ENCODE data around the gene FN1. TPM values are rescaled to one million over a fixed set of nuclear protein-coding genes. Genes with fewer than 3 reads are reported as not detected.

FN1 gene
- total RNA-seq, 4 donors from 2014 or later = 24.8 to 341 (median 58.6) TPM

- in situ Hi-C loops (cut with MboI; ENCODE audit: low sequenced_read_pairs in 4 of 4) (no loop called here), intact Hi-C loops (cut with DNase I; ENCODE audit: low total_unique reads) (no loop called here)
- no peak for TF ChIP-seq POLR2A (IDR thresholded peaks at IDR 0.05)
- TF ChIP-seq, protein P1, sequence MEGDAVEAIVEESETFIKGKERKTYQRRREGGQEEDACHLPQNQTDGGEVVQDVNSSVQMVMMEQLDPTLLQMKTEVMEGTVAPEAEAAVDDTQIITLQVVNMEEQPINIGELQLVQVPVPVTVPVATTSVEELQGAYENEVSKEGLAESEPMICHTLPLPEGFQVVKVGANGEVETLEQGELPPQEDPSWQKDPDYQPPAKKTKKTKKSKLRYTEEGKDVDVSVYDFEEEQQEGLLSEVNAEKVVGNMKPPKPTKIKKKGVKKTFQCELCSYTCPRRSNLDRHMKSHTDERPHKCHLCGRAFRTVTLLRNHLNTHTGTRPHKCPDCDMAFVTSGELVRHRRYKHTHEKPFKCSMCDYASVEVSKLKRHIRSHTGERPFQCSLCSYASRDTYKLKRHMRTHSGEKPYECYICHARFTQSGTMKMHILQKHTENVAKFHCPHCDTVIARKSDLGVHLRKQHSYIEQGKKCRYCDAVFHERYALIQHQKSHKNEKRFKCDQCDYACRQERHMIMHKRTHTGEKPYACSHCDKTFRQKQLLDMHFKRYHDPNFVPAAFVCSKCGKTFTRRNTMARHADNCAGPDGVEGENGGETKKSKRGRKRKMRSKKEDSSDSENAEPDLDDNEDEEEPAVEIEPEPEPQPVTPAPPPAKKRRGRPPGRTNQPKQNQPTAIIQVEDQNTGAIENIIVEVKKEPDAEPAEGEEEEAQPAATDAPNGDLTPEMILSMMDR (IDR thresholded peaks at IDR 0.05 in 4 of 5, conservative IDR thresholded peaks at IDR 0.05 in 1 of 5) = no peak
- Histone ChIP-seq H3K27ac (no peak overlapping the region), H3K9me3 (no peaks in the 10 kb centered on the region), H3K4me1 (no peaks in the 10 kb centered on the region), H3K4me3 (no peak overlapping the region), H3K27me3 (no peaks in the 10 kb centered on the region), H3K36me3 (no peaks in the 10 kb centered on the region)
- no peak for ATAC-seq
- no peak for DNase-seq
Observed at GRCh38 chr2:215465256-215465655, 29.4 kb upstream of the FN1 start.

DNA sequence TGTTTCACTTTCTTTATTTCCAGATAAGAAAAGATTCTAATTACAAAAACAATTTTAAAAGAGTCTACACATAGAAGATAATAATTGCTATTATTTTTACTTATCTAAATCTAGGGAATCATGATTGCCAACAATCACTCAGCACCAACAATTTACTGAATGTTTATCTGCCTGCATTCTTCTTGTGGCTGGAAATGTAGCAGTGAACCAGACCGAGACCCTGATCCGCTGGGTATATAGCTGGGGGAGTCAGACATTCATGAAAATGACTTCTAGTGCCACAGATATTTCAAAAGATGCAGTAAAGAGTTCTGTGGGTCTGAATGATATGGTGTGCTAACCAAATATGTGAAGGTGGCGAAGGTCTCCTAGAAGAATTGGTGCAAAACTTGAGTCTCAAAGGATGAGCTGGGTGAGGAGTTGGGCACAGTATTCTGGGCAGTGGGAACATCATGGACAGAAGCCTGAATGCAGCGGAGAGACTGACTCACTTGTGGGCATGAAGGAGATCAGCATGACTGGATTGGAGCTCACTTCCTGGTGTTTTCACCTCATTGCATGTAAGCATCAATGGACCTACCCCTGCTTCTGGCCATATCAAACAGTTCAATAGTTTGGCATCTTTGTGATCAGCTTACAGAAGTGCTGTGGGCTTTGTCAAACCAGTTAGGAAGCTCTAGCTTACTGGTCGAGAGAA lies 26.1 kb upstream of the FN1 start:
- Histone ChIP-seq H3K4me3 (no peak overlapping the region), H3K36me3 (no peaks in the 10 kb centered on the region), H3K27me3 (no peaks in the 10 kb centered on the region), H3K9me3 (no peaks in the 10 kb centered on the region), H3K27ac (no peak overlapping the region), H3K4me1 (no peaks in the 10 kb centered on the region)
- intact Hi-C loops (cut with DNase I; ENCODE audit: low total_unique reads) = no loop called here
- ATAC-seq (no peak), DNase-seq (no peak)
- in situ Hi-C loops (cut with MboI; ENCODE audit: low sequenced_read_pairs in 4 of 4) = no loop called here
- no peak for TF ChIP-seq POLR2A (IDR thresholded peaks at IDR 0.05)
- TF ChIP-seq, protein P1 (IDR thresholded peaks at IDR 0.05 in 4 of 5, conservative IDR thresholded peaks at IDR 0.05 in 1 of 5) = no peak

- TF ChIP-seq POLR2A (IDR thresholded peaks at IDR 0.05) = no peak
- TF ChIP-seq, protein P1 (IDR thresholded peaks at IDR 0.05 in 4 of 5, conservative IDR thresholded peaks at IDR 0.05 in 1 of 5) = no peak
- intact Hi-C loops (cut with DNase I; ENCODE audit: low total_unique reads) = no loop called here
- DNase-seq (no peak), ATAC-seq (no peak)
- in situ Hi-C loops (cut with MboI; ENCODE audit: low sequenced_read_pairs in 4 of 4) = no loop called here
- H3K27ac ChIP-seq = no peak overlapping the region
- no peak overlapping the region for H3K4me3 ChIP-seq
- no peaks in the 10 kb centered on the region for H3K9me3 ChIP-seq
- H3K4me1 ChIP-seq = no peaks in the 10 kb centered on the region
- no peaks in the 10 kb centered on the region for H3K36me3 ChIP-seq
- no peaks in the 10 kb centered on the region for H3K27me3 ChIP-seq
Observed at GRCh38 chr2:215460682-215461382, 25.0 kb upstream of the FN1 start.

GRCh38 chr2:215455958-215456357 lies 20.1 kb upstream of the FN1 start:
- Histone ChIP-seq H3K27me3 (no peaks in the 10 kb centered on the region), H3K4me1 (no peaks in the 10 kb centered on the region), H3K9me3 (no peaks in the 10 kb centered on the region), H3K27ac (no peak overlapping the region), H3K36me3 (no peaks in the 10 kb centered on the region), H3K4me3 (no peak overlapping the region)
- TF ChIP-seq POLR2A (IDR thresholded peaks at IDR 0.05) = no peak
- TF ChIP-seq, protein P1 (IDR thresholded peaks at IDR 0.05 in 4 of 5, conservative IDR thresholded peaks at IDR 0.05 in 1 of 5) = no peak
- ATAC-seq (no peak), DNase-seq (no peak)
- in situ Hi-C loops (cut with MboI; ENCODE audit: low sequenced_read_pairs in 4 of 4) = loop anchor here in 3 of 4 donors (5.0 to 10.0 kb wide), 3 partner anchors 459 to 476 kb away; no protein-coding TSS in a partner anchor
- intact Hi-C loops (cut with DNase I; ENCODE audit: low total_unique reads) = no loop called here

Data from gastrocnemius medialis (tissue), 4 donors.